Suprapubic skin (tissue), 4 donors: ENCODE data around the gene DEXI.

ENCODE experiments used
- CTCF ChIP-seq, 2 donors: fragments of 200-600 bp in 1 of 2; fragments of 450-650 bp in 1 of 2; sonication (generic) in 1 of 2; IDR thresholded peaks; one replicate each; pipeline ENCODE4 v1.5.1; 2016 to 2019; ENCODE audit warnings: antibody characterized with exemption in 2 of 2, mild to moderate bottlenecking in 1 of 2, moderate library complexity in 1 of 2
- POLR2A ChIP-seq, 2 donors: fragments of 450-650 bp; IDR thresholded peaks; one replicate each; pipeline ENCODE4 v1.6.1; 2017; ENCODE audit warnings: antibody characterized with exemption in 2 of 2, mild to moderate bottlenecking in 2 of 2, moderate library complexity in 2 of 2
- POLR2AphosphoS5 ChIP-seq, 3 donors: sonication (generic); formaldehyde crosslinking; IDR thresholded peaks; one replicate each; pipeline ENCODE4 v1.6.1; 2017; ENCODE audit warnings: antibody characterized with exemption in 3 of 3

- TF ChIP-seq CTCF (IDR thresholded peaks at IDR 0.05) (no peak), POLR2A (IDR thresholded peaks at IDR 0.05) (no peak), POLR2AphosphoS5 (IDR thresholded peaks at IDR 0.05) (no peak)
Observed at GRCh38 chr16:10932959-10933710, 9.1 kb downstream of the DEXI start.
